Esophagus muscularis mucosa (tissue), 4 donors: Measurements from ENCODE around the gene ATP11A. TPM values are rescaled to one million over a fixed set of nuclear protein-coding genes. Genes with fewer than 3 reads are reported as not detected.

Source experiments
- DNase-seq: peaks from one replicate; pipeline ENCODE4 v3.0.0-alpha.2; 2017; ENCODE audit errors: extremely low spot score
- H3K27ac ChIP-seq, 4 donors: fragments of 200-600 bp; sonication (generic); replicated peaks in 1 of 4; 1 replicate in 3 of 4; 2 replicates in 1 of 4; pipeline ENCODE4 v1.5.1; 2016 to 2019; ENCODE audit warnings: mild to moderate bottlenecking in 1 of 4
- H3K27me3 ChIP-seq, 4 donors: fragments of 200-600 bp; sonication (generic); one replicate each; pipeline versions ENCODE4 v1.5.1 to v1.6.0; 2016 to 2019
- H3K36me3 ChIP-seq, 4 donors: fragments of 200-600 bp; sonication (generic); one replicate each; pipeline ENCODE4 v1.5.1; 2016 to 2019
- H3K4me1 ChIP-seq, 4 donors: fragments of 200-600 bp; sonication (generic); one replicate each; pipeline ENCODE4 v1.5.1; 2016 to 2019
- H3K4me3 ChIP-seq, 4 donors: fragments of 200-600 bp; sonication (generic); 1 replicate in 2 of 4; 2 replicates in 2 of 4; pipeline ENCODE4 v1.5.1; 2016 to 2019; ENCODE audit warnings: mild to moderate bottlenecking in 4 of 4, moderate library complexity in 1 of 4
- H3K9me3 ChIP-seq, 4 donors: fragments of 200-600 bp; sonication (generic); 1 replicate in 3 of 4; 2 replicates in 1 of 4; pipeline ENCODE4 v1.5.1; 2016 to 2019
- EP300 ChIP-seq: sonication (generic); formaldehyde crosslinking; IDR thresholded peaks from one replicate; pipeline ENCODE4 v1.6.1; 2017; ENCODE audit warnings: antibody characterized with exemption
- POLR2A ChIP-seq: fragments of 450-650 bp; IDR thresholded peaks from one replicate; pipeline ENCODE4 v1.6.1; 2017; ENCODE audit warnings: antibody characterized with exemption, moderate library complexity, mild to moderate bottlenecking, low read depth
- POLR2AphosphoS5 ChIP-seq, 2 donors: sonication (generic); formaldehyde crosslinking; IDR thresholded peaks; one replicate each; pipeline ENCODE4 v1.6.1; 2017; ENCODE audit warnings: antibody characterized with exemption in 2 of 2
- WGBS: methylation state at CpG from one replicate; pipeline ENCODE4 v1.1.5; 2018; 5-methylcytosine and 5-hydroxymethylcytosine counted together
- intact Hi-C: fragments of 100-400 bp; cut with DNase I; formaldehyde crosslinking; loops from one replicate; pipeline ENCODE4 v1.15.1; 2023
- total RNA-seq, 4 donors: library from RNA; depleted of rRNA; stranded (reverse); fragments of >200 nt; gene quantifications; one replicate each; pipeline versions ENCODE4 v1.1.0 to v1.2.1, GENCODE V29; 2016
- TF ChIP-seq, protein P1 (sequence below), 3 experiments: fragments of 200-600 bp in 2 of 3; fragments of 450-650 bp in 1 of 3; sonication (generic) in 2 of 3; IDR thresholded peaks; one replicate each; pipeline ENCODE4 v1.5.1; 2017 to 2019; ENCODE audit warnings: antibody characterized with exemption in 3 of 3, mild to moderate bottlenecking in 2 of 3, moderate library complexity in 1 of 3

ATP11A gene
- total RNA-seq, 4 donors from 2014 or later, result 11.2 to 27.8 (median 14.3) TPM

DNA sequence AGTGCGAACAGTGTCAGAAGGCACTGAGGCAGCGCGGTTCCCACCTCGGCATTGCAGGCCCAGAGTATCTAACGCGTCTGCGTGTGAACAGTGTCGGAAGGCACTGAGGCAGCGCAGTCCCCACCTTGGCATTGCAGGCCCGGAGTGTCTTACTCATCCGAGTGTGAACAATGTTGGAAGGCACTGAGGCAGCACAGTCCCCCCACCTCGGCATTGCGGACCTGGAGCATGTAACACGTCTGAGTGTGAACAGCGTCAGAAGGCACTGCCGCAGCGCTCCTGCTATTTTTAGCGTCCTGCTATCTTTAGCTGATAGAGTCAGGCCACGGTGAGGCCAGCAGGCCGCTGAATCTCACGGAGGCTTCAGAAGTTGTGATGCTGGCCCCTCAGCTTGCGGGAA is 39.6 kb downstream of the ATP11A start:
- intact Hi-C loops, result no loop called here
- Histone ChIP-seq H3K9me3 (no peaks in the 10 kb centered on the region), H3K27me3 (no peaks in the 10 kb centered on the region), H3K27ac (no peak overlapping the region), H3K4me3 (no peak overlapping the region), H3K36me3 (no peaks in the 10 kb centered on the region), H3K4me1 (peaks cover 0 to 48% (median 11%) of the 10 kb centered on the region in 4 donors)
- DNase-seq, result no peak
- no peak for TF ChIP-seq POLR2A
- TF ChIP-seq, protein P1, sequence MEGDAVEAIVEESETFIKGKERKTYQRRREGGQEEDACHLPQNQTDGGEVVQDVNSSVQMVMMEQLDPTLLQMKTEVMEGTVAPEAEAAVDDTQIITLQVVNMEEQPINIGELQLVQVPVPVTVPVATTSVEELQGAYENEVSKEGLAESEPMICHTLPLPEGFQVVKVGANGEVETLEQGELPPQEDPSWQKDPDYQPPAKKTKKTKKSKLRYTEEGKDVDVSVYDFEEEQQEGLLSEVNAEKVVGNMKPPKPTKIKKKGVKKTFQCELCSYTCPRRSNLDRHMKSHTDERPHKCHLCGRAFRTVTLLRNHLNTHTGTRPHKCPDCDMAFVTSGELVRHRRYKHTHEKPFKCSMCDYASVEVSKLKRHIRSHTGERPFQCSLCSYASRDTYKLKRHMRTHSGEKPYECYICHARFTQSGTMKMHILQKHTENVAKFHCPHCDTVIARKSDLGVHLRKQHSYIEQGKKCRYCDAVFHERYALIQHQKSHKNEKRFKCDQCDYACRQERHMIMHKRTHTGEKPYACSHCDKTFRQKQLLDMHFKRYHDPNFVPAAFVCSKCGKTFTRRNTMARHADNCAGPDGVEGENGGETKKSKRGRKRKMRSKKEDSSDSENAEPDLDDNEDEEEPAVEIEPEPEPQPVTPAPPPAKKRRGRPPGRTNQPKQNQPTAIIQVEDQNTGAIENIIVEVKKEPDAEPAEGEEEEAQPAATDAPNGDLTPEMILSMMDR (IDR thresholded peaks at IDR 0.05), result no peak
- no peak for TF ChIP-seq EP300
- WGBS, result 89% methylated on average over 22 of the region's 22 CpGs

DNA sequence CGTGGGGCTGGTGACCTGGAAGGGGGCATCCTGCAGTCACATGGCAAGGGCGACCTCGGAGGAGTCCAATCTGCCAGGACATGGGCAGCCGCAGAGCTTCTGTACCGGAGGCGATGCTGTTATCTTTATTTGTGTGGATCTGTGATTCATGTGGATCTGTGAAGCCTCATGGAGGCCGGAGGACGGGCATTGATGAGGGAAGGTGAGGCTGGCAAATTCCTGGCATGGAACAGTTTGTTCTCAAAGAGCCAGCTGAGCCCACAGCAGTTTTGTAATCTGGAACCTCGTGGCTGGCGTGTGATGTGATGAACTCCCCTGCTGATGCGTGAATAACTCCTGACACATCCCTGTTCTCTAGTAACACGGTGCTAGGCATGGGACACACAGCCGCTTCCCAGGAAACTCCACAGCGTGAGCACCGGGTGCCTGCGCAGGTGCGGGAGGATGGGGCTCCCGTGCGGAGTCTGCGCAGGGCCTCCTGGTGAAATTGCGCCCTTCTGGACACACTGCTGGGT is 40.4 kb downstream of the ATP11A start:
- no peak for DNase-seq
- TF ChIP-seq POLR2AphosphoS5 (IDR thresholded peaks at IDR 0.05) (no peak), EP300 (no peak), POLR2A (no peak)
- TF ChIP-seq, protein P1 (IDR thresholded peaks at IDR 0.05), result no peak
- intact Hi-C loops, result no loop called here
- no peaks in the 10 kb centered on the region for H3K36me3 ChIP-seq
- H3K27me3 ChIP-seq, result no peaks in the 10 kb centered on the region
- no peaks in the 10 kb centered on the region for H3K9me3 ChIP-seq
- no peak overlapping the region for H3K4me3 ChIP-seq
- 94% methylated on average over 17 of the region's 21 CpGs for WGBS
- H3K4me1 ChIP-seq, result peaks cover 0 to 40% (median 11%) of the 10 kb centered on the region in 4 donors
- H3K27ac ChIP-seq, result no peak overlapping the region

DNA sequence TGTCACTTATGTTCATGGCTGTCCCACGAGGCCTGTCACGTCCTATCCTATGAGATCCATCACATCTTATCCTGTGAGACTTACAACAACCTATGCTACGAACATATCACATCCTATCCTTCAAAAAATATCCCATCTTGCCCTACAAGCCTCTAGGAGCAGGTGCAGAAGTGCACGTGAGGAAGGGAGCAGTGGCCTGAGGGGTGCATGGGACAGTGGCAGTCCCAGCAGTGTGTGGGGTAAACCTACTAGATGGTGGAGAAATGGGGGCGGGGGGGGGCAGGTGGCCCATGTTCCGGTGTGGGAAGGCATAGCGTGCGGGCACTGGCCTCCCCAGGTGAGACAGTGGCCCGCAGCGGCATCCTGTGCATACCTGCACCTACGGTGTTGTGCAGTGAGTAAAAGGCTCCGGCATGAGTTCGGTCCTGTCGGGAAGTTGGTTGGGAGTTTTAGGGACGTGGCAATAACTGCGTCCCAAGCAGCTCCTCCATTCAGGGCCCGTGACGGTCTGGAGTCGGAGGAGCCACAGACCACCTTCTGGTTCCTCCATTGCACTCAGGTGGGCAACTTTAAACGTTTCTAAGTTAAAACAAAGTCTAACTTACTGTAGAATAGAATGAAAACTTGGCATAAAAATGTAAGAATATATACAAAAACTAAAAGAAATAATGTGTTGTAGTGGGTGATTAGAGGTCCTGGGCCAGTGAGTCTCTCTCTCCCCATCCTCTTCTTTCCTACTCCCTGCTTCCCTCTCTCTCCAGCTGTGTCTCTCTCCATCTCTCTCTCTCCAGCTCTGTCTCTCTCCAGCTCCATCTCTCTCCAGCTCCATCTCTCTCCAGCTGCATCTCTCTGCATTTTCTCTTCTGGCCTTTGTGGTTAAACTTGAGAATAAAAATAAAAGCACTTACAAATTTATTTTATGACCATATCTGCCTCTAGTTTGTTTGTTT is 42.1 kb downstream of the ATP11A start:
- Histone ChIP-seq H3K27ac (no peak overlapping the region), H3K9me3 (no peaks in the 10 kb centered on the region), H3K36me3 (peaks cover 0 to 3% (median 0%) of the 10 kb centered on the region in 4 donors), H3K4me3 (no peak overlapping the region), H3K27me3 (no peaks in the 10 kb centered on the region), H3K4me1 (peaks cover 0 to 24% (median 3%) of the 10 kb centered on the region in 4 donors)
- DNase-seq, result no peak
- no peak for TF ChIP-seq EP300
- TF ChIP-seq POLR2AphosphoS5 (IDR thresholded peaks at IDR 0.05), result no peak
- TF ChIP-seq, protein P1 (IDR thresholded peaks at IDR 0.05), result no peak
- no peak for TF ChIP-seq POLR2A
- 94% methylated on average over 20 of the region's 20 CpGs for WGBS
- intact Hi-C loops, result no loop called here

- DNase-seq, result no peak
- peaks cover 0 to 3% (median 0%) of the 10 kb centered on the region in 4 donors for H3K36me3 ChIP-seq
- intact Hi-C loops, result no loop called here
- H3K9me3 ChIP-seq, result no peaks in the 10 kb centered on the region
- no peak overlapping the region for H3K27ac ChIP-seq
- no peak overlapping the region for H3K4me3 ChIP-seq
- TF ChIP-seq POLR2A (no peak), EP300 (no peak), POLR2AphosphoS5 (IDR thresholded peaks at IDR 0.05) (no peak)
- TF ChIP-seq, protein P1 (IDR thresholded peaks at IDR 0.05), result no peak
- H3K27me3 ChIP-seq, result no peaks in the 10 kb centered on the region
- 95% methylated on average over 10 of the region's 10 CpGs for WGBS
- peaks cover 0 to 17% (median 3%) of the 10 kb centered on the region in 4 donors for H3K4me1 ChIP-seq
Measured at GRCh38 chr13:112732679-112733078, 42.8 kb downstream of the ATP11A start.
